SK-N-SH (cell line): ENCODE results near the gene RARB. TPM values are rescaled to one million over a fixed set of nuclear protein-coding genes. Genes with fewer than 3 reads are reported as not detected.

Experiments
- CTCF ChIA-PET: fragments of 300-600, 350-600 bp; formaldehyde crosslinking; extraction: SDS; loops from one replicate; lab custom pipeline; 2021; lab: Yijun Ruan, JAX
- POLR2A ChIA-PET: fragments of 350-600 bp; sonication (Branson Sonifier 250); formaldehyde crosslinking; extraction: SDS; loops from one replicate; lab custom pipeline; 2020; ENCODE audit warnings: antibody characterized with exemption, inconsistent platforms; lab: Yijun Ruan, JAX
- DNase-seq: peaks from one replicate; pipeline ENCODE4 v3.0.0; 2012
- H2AFZ ChIP-seq: fragments of 200-600 bp; sonication (generic); 2 replicates; pipeline ENCODE4 v1.8.1; 2016; ENCODE audit warnings: antibody characterized with exemption, mild to moderate bottlenecking, low read depth
- H3F3A ChIP-seq: fragments of 200-600 bp; sonication (generic); replicated peaks from 2 replicates; pipeline ENCODE3; 2016; ENCODE audit warnings: antibody characterized with exemption, mild to moderate bottlenecking; ENCODE audit not compliant: insufficient read depth
- H3K27ac ChIP-seq, 2 experiments: fragments of 200-500 bp in 1 of 2; fragments of 200-600 bp in 1 of 2; sonication (Bioruptor generic) in 1 of 2; sonication (generic), shearing (Covaris generic) in 1 of 2; 2 replicates each; pipeline versions ENCODE4 v1.5.1 to v1.6.1; 2014 to 2016; ENCODE audit warnings: low read depth in 2 of 2, inconsistent platforms in 1 of 2, low read length in 1 of 2, mild to moderate bottlenecking in 1 of 2, mixed read lengths in 1 of 2
- H3K27me3 ChIP-seq: fragments of 200-600 bp; sonication (generic), shearing (Covaris generic); 2 replicates; pipeline ENCODE4 v1.6.1; 2016; ENCODE audit warnings: mixed run types; ENCODE audit not compliant: insufficient read depth
- H3K36me3 ChIP-seq, 2 experiments: fragments of 200-500 bp in 1 of 2; fragments of 200-600 bp in 1 of 2; sonication (Bioruptor generic) in 1 of 2; sonication (generic) in 1 of 2; replicated peaks in 1 of 2; 2 replicates each; pipeline versions ENCODE3 to v1.5.1; 2014 to 2016; ENCODE audit warnings: low read length in 1 of 2, mild to moderate bottlenecking in 1 of 2; ENCODE audit not compliant: insufficient read depth in 2 of 2, control insufficient read depth in 1 of 2
- H3K4me1 ChIP-seq, 2 experiments: fragments of 200-500 bp in 1 of 2; fragments of 200-600 bp in 1 of 2; sonication (Bioruptor generic) in 1 of 2; sonication (generic), shearing (Covaris generic) in 1 of 2; 2 replicates each; pipeline versions ENCODE4 v1.5.1 to v1.6.1; 2014 to 2016; ENCODE audit warnings: low read depth in 1 of 2, low read length in 1 of 2, mixed run types in 1 of 2; ENCODE audit not compliant: insufficient read depth in 2 of 2, control insufficient read depth in 1 of 2
- H3K4me2 ChIP-seq: fragments of 200-600 bp; sonication (generic), shearing (Covaris generic); 2 replicates; pipeline ENCODE4 v1.6.1; 2017; ENCODE audit warnings: mixed run types
- H3K4me3 ChIP-seq, 2 experiments: fragments of 200-500 bp in 1 of 2; fragments of 200-600 bp in 1 of 2; sonication (Bioruptor generic) in 1 of 2; sonication (generic), shearing (Covaris generic) in 1 of 2; 2 replicates each; pipeline versions ENCODE4 v1.5.1 to v1.8.1; 2014 to 2016; ENCODE audit warnings: low read depth in 2 of 2, inconsistent platforms in 1 of 2, low read length in 1 of 2, mild to moderate bottlenecking in 1 of 2, mixed read lengths in 1 of 2, moderate library complexity in 1 of 2
- H3K79me2 ChIP-seq: fragments of 200-600 bp; sonication (generic); 2 replicates; pipeline ENCODE4 v1.8.1; 2017; ENCODE audit warnings: mild to moderate bottlenecking; ENCODE audit not compliant: insufficient read depth
- H3K9ac ChIP-seq: fragments of 200-600 bp; sonication (generic); 2 replicates; pipeline ENCODE4 v1.6.1; 2017; ENCODE audit warnings: mixed run types
- H3K9me2 ChIP-seq: fragments of 200-600 bp; sonication (generic); 2 replicates; pipeline ENCODE4 v1.6.1; 2017; ENCODE audit warnings: mixed run types
- H3K9me3 ChIP-seq: fragments of 200-600 bp; sonication (generic); 2 replicates; pipeline ENCODE4 v1.6.1; 2017; ENCODE audit warnings: mixed run types, mild to moderate bottlenecking, moderate library complexity
- H4K20me1 ChIP-seq: fragments of 200-600 bp; sonication (generic); 2 replicates; pipeline ENCODE4 v1.6.1; 2017; ENCODE audit warnings: mild to moderate bottlenecking, mixed run types; ENCODE audit not compliant: insufficient read depth
- CHD2 ChIP-seq: fragments of 150-350 bp; IDR thresholded peaks from 2 replicates; pipeline ENCODE4 v1.6.1; 2018; ENCODE audit warnings: low read length; ENCODE audit not compliant: partially characterized antibody
- ELF1 ChIP-seq: IDR thresholded peaks from 2 replicates; pipeline ENCODE4 v1.4.0; 2012
- EP300 ChIP-seq, 2 experiments: IDR thresholded peaks; 2 replicates each; pipeline versions ENCODE4 v1.4.0 to v1.6.1; 2012; ENCODE audit warnings: borderline replicate concordance in 1 of 2, low read depth in 1 of 2, low read length in 1 of 2
- FOSL2 ChIP-seq: IDR thresholded peaks from 2 replicates; pipeline ENCODE4 v1.4.0; 2012; ENCODE audit warnings: low read depth, mild to moderate bottlenecking, moderate library complexity, borderline replicate concordance
- FOXJ3 ChIP-seq: sonication (generic); formaldehyde crosslinking; IDR thresholded peaks from 2 replicates; pipeline ENCODE4 v1.5.1; 2020; ENCODE audit warnings: mild to moderate bottlenecking, missing genetic modification reagents
- MXI1 ChIP-seq: IDR thresholded peaks from 2 replicates; pipeline ENCODE4 v1.6.1; 2012; ENCODE audit warnings: mild to moderate bottlenecking, low read depth, low read length, improper control_type of control experiment
- NRF1 ChIP-seq: IDR thresholded peaks from 2 replicates; pipeline ENCODE4 v1.6.1; 2012; ENCODE audit warnings: low read depth, mild to moderate bottlenecking, low read length
- POLR2AphosphoS5 ChIP-seq: IDR thresholded peaks from 2 replicates; pipeline ENCODE4 v1.6.1; 2012; ENCODE audit warnings: low read depth, low read length
- TCF12 ChIP-seq: IDR thresholded peaks from 2 replicates; pipeline ENCODE4 v1.4.0; 2012
- WGBS: methylation state at CpG from one replicate; pipeline ENCODE4 v1.1.6; 2017; ENCODE audit warnings: low lambda C conversion rate; 5-methylcytosine and 5-hydroxymethylcytosine counted together
- polyA plus RNA-seq, 3 experiments: library from polyadenylated mRNA; depleted of rRNA; stranded (reverse); fragments of >200 nt; gene quantifications; 2 replicates each; pipeline ENCODE4 v1.2.3, GENCODE V29; 2012
- TF ChIP-seq, protein P1 (sequence below): fragments of 200-600 bp; sonication (generic); IDR thresholded peaks from 2 replicates; pipeline ENCODE4 v1.6.1; 2017; ENCODE audit warnings: antibody characterized with exemption, mild to moderate bottlenecking, moderate library complexity
- TF ChIP-seq, protein P2 (sequence below): IDR thresholded peaks from 2 replicates; pipeline ENCODE4 v1.4.0; 2012; ENCODE audit warnings: low read depth
- TF ChIP-seq, protein P3 (sequence below): IDR thresholded peaks from 2 replicates; pipeline ENCODE4 v1.4.0; 2012; ENCODE audit warnings: low read depth, borderline replicate concordance

The RARB gene
- polyA plus RNA-seq, 1 of the 3 experiments (the other 2 are of a cell fraction), result 10.7 TPM

DNA sequence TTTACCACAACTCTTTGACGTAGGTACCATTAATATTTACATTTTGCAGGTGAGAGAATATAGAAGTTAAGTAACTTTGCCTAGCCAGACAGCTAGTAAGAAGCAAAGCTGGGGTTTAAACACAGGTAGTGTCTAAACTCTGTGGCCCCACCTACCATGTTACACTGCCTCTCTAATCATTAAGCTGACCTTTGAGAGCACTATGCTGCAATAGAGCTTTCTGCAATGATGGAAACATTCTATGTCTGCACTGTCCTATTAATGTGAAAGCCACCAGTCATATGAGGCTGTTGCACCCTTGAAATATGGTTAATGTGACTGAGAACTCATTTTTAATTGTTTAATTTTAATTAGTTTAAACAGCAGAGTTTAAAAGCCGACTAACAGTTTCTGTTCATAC, 6.3 kb upstream of the RARB start:
- CTCF ChIA-PET, result interaction anchor here (1.0 kb wide), 1 partner anchor 459 kb away, joined by 3 read pairs; no protein-coding TSS in a partner anchor
- Histone ChIP-seq H3K36me3 (no peaks in the 10 kb centered on the region), H4K20me1 (no peaks in the 10 kb centered on the region), H3K79me2 (no peaks in the 10 kb centered on the region), H3K27ac (no peak overlapping the region), H2AFZ (no peak overlapping the region), H3K4me3 (no peak overlapping the region), H3K9me2 (no peaks in the 10 kb centered on the region), H3F3A (peaks cover 13% of the 10 kb centered on the region), H3K4me1 (peaks cover 11 to 24% of the 10 kb centered on the region in 2 experiments; a peak in 3 of 4 replicates), H3K4me2 (no peak overlapping the region), H3K9me3 (no peaks in the 10 kb centered on the region), H3K27me3 (no peaks in the 10 kb centered on the region), H3K9ac (no peak overlapping the region)
- TF ChIP-seq CHD2, result no peak
- POLR2A ChIA-PET, result no interaction called here
- no peak for DNase-seq
- 69% methylated on average over 2 of the region's 2 CpGs for WGBS

DNA sequence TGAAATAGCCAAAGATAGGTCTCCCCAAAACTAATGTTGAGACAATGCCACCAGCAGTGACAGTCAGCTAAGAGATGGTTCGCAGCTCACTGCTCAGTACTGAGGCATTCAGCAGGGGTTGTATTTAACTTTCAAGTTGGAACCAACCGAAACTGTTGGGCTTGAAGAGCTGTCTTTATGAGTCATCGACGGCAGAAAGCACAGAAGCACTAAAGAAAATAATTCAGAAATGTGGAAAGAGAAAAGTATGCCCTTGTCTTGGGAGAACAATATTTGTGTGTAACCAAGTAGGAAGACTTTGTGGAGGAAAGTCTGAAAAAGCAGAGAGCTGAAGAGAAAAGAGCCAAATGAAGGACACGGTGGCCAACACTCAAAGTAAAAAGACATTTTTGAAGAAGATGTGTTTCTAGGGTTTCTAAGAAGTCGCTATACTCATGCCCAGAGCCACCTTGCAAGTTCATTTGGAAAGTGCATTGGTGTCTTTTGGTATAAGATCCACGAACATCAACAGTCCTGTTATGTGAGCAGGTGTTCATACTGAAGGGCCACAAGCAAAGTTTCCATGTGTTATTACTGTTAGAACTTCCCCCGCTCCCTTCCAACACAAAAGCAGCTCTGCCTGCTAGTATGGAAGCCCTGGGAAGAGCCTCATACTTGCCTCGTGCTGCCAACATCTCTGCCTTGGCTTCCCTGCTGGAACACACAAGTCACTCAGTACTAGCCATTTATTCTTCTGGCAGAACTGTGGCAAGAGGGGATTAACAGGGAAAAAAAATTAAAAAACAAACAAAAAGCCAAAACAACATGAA, 4.1 kb upstream of the RARB start:
- TF ChIP-seq, protein P1, sequence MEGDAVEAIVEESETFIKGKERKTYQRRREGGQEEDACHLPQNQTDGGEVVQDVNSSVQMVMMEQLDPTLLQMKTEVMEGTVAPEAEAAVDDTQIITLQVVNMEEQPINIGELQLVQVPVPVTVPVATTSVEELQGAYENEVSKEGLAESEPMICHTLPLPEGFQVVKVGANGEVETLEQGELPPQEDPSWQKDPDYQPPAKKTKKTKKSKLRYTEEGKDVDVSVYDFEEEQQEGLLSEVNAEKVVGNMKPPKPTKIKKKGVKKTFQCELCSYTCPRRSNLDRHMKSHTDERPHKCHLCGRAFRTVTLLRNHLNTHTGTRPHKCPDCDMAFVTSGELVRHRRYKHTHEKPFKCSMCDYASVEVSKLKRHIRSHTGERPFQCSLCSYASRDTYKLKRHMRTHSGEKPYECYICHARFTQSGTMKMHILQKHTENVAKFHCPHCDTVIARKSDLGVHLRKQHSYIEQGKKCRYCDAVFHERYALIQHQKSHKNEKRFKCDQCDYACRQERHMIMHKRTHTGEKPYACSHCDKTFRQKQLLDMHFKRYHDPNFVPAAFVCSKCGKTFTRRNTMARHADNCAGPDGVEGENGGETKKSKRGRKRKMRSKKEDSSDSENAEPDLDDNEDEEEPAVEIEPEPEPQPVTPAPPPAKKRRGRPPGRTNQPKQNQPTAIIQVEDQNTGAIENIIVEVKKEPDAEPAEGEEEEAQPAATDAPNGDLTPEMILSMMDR, result no peak
- TF ChIP-seq EP300 (IDR thresholded peaks at IDR 0.05; ENCODE audit: borderline replicate concordance in 1 of 2, low read depth in 1 of 2, low read length in 1 of 2) (no peak), NRF1 (no peak), ELF1 (no peak), FOSL2 (peak; percentile 72), FOXJ3 (CRISPR knock-in tag) (no peak), TCF12 (0 out of 2 replicates have a peak, but pooled peaks have one; percentile 12), POLR2AphosphoS5 (no peak), MXI1 (no peak)
- TF ChIP-seq, protein P2, sequence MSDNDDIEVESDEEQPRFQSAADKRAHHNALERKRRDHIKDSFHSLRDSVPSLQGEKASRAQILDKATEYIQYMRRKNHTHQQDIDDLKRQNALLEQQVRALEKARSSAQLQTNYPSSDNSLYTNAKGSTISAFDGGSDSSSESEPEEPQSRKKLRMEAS, result no peak
- TF ChIP-seq, protein P3, sequence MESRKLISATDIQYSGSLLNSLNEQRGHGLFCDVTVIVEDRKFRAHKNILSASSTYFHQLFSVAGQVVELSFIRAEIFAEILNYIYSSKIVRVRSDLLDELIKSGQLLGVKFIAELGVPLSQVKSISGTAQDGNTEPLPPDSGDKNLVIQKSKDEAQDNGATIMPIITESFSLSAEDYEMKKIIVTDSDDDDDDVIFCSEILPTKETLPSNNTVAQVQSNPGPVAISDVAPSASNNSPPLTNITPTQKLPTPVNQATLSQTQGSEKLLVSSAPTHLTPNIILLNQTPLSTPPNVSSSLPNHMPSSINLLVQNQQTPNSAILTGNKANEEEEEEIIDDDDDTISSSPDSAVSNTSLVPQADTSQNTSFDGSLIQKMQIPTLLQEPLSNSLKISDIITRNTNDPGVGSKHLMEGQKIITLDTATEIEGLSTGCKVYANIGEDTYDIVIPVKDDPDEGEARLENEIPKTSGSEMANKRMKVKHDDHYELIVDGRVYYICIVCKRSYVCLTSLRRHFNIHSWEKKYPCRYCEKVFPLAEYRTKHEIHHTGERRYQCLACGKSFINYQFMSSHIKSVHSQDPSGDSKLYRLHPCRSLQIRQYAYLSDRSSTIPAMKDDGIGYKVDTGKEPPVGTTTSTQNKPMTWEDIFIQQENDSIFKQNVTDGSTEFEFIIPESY, result no peak
- H4K20me1 ChIP-seq, result no peaks in the 10 kb centered on the region
- no peak for DNase-seq
- H3F3A ChIP-seq, result peaks cover 26% of the 10 kb centered on the region
- no peaks in the 10 kb centered on the region for H3K36me3 ChIP-seq
- ChIA-PET POLR2A (no interaction called here), CTCF (no interaction called here)
- H3K4me3 ChIP-seq, result no peak overlapping the region
- peak overlapping the region; percentile 61 for H3K4me2 ChIP-seq
- peaks cover 11 to 26% of the 10 kb centered on the region in 2 experiments; a peak in 3 of 4 replicates for H3K4me1 ChIP-seq
- H3K9ac ChIP-seq, result peak overlapping the region; percentile 11; the same call in 1 of the 2 replicates
- H3K9me2 ChIP-seq, result no peaks in the 10 kb centered on the region
- peaks cover 8% of the 10 kb centered on the region for H3K79me2 ChIP-seq
- H3K9me3 ChIP-seq, result no peaks in the 10 kb centered on the region
- H3K27ac ChIP-seq, result peak overlapping the region; percentile 63 to 73
- peak overlapping the region; percentile 58 for H2AFZ ChIP-seq
- WGBS, result 58% methylated on average over 9 of the region's 9 CpGs
- no peaks in the 10 kb centered on the region for H3K27me3 ChIP-seq
